SW 1271 (cell line): Measurements from ENCODE around the gene FAM89B.
A peak's percentile ranks its signal among the peaks of the same experiment; 100 is the strongest.

ENCODE experiments used
- DNase-seq, 2 experiments: peaks; one replicate each; lab custom pipeline; 2025; lab: John Stamatoyannopoulos, UW

Gene FAM89B

DNA sequence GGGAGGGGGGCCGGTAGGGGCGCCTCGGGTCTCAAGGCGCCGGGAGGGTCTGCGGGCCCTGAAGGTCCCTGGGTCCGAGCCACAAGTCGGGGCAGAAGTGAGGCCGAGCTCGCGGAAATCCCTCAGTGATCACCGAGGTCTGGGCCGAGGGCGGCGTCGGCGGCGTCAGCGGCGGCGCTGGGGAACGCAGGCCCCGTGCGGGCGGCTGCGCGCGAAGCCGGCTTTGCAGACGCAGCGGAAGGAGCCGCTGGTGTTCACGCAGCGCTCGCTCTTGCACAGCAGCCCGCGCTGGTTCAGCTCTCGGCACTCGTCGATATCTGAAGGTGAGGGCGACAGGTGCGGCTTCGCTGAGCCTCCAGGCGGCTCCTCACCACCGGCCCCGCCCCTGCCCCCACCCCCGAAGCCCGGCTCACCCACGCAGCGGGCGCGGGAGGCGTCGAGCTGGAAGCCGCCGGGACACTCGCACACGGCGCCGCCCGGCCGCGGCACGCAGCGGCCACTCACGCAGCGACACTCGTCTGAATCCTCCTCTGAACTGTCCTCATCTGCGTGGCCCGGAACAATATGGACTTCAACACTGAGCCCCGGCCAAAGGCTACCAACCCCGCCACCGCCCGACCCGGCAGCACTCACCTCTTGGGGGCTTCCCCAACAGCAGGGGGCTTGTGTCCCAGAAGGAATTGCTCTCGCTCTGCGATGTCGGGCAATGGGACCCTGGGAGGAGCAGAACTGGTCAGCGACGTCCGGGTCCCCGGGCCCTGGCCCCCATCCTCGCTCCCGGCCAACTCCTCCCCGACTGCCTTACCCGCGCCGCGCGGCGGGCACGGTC is 33.2 kb upstream of the FAM89B start:
- DNase-seq, result no peak

GRCh38 chr11:65539744-65540289 is 32.5 kb upstream of the FAM89B start:
- no peak for DNase-seq

- peak; percentile 62 to 89 for DNase-seq
Measured at GRCh38 chr11:65540290-65541092, 31.8 kb upstream of the FAM89B start.

- no peak for DNase-seq
Measured at GRCh38 chr11:65541093-65541982, 31.0 kb upstream of the FAM89B start.

- no peak for DNase-seq
Measured at GRCh38 chr11:65542738-65543390, 29.5 kb upstream of the FAM89B start.

DNA sequence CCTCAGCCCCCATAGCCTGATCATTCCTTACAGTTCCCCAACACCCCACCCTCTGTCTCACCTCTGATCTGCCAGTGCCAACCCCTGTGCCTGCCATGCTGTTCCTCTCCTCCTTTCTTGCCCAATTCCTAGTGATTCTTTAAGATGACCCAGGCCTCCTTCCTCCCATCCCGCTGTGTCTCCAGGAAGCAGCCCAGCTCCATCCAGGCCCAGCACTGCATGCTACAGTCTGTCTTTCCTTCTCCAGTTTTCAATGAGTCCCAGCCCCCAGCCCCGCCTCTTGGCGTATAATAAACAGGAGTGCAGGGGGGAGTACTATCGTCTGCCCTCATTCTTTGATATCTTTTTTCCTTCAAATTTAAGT is 26.5 kb upstream of the FAM89B start:
- DNase-seq, result no peak

- peak; percentile 45 to 69 for DNase-seq
Measured at GRCh38 chr11:65546217-65546958, 25.9 kb upstream of the FAM89B start.

DNA sequence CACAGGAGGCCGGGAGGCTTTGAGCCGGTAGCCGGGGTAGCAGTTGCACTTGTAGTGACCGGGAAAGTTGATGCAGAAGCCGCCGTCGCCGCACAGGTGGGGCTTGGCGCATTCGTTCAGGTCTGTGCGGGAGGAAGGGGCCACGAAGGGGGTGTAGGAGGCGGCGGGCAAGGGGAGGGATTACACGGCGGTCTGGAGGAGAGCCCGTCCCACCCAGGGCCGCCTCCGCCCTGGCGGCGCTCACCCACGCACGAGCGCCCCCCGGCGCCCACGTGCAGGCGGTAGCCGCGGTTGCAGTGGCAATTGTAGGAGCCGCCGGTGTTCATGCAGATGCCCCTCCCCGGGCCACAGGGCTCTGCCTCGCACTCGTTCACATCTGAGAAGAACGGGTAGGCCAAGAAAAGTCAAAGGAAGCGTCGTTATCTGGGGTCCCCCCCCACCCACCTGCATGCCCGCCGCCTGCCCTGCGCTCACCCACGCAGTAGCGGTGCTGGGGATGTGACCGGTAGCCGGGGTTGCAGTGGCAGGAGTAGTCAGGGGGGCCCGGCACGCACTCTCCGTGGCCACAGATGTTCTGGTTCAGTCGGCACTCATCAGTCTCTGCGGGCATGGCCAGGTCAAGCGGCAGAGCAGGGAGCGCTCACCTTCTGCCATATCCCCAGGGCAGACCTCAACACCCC is 24.8 kb upstream of the FAM89B start:
- DNase-seq, result no peak

DNA sequence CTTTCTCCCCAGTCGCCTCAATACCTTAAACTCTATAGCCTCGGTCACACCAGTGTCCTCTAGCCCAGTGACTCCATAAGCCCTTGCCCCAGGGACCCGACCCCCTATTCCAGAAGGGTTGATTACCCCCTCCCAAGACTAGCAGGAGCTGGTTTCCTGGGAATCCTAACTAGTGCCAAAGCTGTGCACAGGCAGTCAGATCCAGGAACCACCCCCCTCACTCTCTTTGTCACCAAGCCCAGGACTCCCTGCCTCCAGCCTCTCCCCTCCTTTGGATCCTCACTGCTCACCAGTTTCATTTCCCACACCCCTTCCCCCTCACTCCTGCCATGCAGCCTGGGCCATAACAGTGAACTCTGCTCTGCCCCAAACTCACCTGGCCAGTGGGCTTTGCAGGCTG is 23.9 kb upstream of the FAM89B start:
- DNase-seq, result no peak

- no peak for DNase-seq
Measured at GRCh38 chr11:65549096-65549495, 23.2 kb upstream of the FAM89B start.

DNA sequence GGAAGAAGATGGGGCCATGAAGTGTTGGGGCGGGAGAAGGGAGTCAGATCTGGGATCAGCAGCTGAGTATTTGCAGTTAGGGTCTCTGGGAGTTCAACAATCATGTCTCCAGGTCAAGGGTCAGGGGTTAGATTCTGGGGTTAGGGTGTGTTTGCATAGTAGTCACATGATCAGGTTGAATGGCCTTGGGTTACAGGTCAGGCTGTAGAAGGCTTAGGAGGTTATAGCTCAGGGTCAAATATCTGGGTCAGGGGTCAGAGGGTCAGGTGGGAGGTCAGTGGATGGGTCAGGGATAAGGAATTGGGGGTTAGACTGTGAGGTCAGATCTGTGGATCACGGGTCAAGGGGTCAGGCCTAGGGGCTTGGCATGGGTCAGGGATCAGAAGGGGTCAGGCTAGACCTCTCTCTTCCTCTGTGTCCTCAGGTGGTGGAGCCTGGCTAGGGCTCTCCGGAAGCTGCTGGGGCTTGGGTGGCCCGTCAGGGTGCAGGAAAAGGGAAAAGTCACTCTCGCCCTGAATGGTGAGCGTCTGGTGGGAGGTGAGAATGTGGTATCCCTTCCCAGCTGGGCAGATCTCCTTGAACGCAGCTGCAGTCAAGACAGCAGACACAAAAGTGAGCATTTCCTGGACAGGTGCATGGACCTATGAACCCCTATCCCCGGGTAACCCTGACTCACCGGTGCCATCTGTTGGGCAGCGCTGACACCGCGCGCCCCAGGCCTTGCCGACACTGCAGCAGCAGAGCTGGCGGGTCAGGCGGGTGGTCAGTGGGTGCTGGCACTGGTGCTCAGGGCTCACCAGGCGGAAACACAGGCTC is 20.6 kb upstream of the FAM89B start:
- peak in 1 of 2 experiments; percentile 42 for DNase-seq

DNA sequence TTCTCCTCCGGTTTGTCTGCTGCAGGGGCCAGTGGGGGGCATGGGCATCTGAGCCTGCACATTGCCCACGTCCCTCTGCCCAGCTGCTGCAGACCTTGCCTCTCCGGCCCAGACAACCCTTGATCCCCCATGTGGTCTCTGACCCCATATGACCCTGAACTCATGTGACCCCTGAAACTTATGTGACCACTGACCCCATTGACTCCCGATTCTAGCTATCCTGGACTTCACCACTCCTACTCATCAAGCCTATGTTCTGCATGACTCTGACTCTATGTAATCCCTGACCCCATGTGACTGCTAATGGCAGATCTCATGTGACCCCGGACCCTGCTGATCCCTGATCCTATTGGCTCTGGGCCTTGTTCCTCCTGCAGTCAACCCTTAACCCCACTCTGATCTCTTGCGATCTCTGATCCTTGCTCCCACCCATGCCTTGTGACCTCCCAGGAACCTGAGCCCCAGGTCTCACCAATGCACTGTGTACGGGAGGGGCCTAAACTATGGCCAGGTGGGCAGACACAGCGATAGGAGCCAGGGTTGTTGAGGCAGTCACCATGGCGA is 19.9 kb upstream of the FAM89B start:
- DNase-seq, result no peak

DNA sequence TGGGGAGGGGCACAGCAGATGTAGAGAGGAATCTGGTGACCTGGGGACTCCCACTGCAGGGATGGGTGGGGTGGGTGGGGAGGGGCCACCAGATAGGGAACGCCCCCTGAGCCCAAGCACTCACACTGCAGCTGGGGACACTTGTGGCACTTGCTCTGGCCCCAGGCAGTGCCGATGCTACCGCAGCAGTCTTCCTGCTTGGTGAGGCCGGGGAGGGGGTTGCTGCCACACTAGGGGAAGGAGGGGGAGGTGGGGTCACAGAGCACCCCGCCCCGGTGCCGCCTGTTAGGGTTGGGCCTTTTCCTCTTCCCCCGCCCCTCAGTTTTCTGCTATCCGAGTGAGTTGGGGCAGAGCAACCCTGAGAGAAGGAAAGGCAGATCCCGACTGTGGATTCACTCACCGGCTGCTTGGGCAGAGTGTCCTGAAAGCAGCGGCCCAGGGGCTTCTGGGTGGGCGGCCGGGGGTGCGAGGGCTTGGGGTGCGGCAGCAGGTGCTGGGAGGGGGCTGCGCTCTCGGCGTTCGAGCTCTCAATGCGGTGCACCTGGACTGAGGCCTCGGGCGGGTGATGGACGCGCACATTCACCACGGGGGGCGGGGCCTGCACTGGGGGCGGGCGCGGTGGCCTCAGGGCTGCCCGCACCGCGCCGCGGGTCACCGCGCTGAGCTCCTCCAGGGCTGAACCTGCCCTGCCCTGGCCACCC is 18.9 kb upstream of the FAM89B start:
- no peak for DNase-seq

DNA sequence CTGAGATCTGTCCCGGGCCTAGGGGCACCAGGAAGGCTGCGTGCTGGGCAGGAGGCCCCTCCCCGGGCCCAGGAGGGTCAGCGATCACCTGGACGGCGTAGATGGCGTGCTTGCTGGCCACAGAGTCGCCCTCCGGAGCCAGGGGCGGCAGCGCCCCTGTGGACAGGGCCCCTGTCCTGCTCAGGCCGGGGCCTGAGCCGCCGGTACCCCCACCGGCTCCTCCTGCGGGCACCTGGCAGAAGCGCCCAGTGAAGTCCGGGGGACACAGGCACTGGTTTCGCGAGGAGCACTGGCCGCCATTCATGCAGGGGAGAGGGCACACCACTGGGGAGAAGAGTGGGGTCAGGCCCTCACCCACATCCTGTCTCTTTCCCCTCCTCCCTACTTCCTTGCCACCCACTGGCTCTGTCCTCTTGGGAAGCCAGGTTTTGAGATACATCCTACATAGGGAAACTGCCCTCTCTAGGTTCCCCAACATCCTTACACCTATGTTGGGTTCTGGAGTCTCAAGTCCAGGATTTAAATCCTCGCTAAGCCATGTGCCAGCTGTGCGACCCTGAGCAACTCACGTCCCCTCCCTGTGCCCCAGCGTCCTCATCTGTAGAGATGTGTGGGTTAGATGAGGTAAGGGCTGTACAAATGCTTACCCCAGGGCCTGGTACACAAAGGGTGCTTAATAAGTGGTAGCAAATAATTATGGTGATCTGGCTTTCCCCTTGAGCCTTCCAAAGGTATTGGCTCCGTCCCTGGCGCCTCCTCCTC is 18.1 kb upstream of the FAM89B start:
- no peak for DNase-seq

- no peak for DNase-seq
Measured at GRCh38 chr11:65554842-65555430, 17.4 kb upstream of the FAM89B start.

DNA sequence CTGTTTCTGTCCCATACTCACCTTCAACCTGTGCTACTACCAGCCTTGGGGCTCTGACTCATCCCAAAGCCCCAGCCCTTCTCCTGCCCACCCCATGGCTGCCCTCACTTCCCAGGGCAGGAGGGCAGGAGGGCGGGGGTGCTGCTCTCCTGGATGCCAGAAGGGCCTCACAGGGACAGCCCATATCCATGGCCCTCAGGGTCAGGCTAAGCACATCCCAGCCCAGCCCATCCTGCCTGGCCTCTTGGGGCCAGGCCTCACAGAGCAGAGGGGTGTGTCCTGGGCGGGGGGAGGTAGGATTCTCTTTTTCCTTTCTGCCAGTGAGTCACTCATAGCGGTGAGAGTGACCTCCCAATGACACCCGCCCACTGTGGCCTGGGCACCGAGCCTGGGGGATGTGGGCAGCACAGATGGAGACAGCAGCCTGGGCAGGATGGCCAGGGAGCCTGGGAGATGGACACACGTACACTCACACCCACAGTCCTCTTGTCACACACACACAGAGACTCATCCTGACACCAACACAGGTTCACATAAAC is 16.6 kb upstream of the FAM89B start:
- DNase-seq, result peak; percentile 75 to 92
